Nephron (organoid): ENCODE measurements around the gene TSPOAP1.

Experiments used
- H3K27ac Mint-ChIP-seq, 3 experiments: 2 replicates each; pipeline ENCODE4 v1.8.0; 2020; ENCODE audit warnings: mixed read lengths in 3 of 3, mild to moderate bottlenecking in 2 of 3, moderate library complexity in 1 of 3
- H3K27me3 Mint-ChIP-seq: 2 replicates; pipeline ENCODE4 v1.8.0; 2021; ENCODE audit warnings: low read depth, mild to moderate bottlenecking, moderate library complexity, mixed read lengths
- H3K36me3 Mint-ChIP-seq: 2 replicates; pipeline ENCODE4 v1.8.0; 2020; ENCODE audit warnings: low read depth, mixed read lengths
- H3K4me1 Mint-ChIP-seq: 2 replicates; pipeline ENCODE4 v1.8.0; 2020; ENCODE audit warnings: mixed read lengths
- H3K4me3 Mint-ChIP-seq, 3 experiments: 2 replicates each; pipeline ENCODE4 v1.8.0; 2020; ENCODE audit warnings: mild to moderate bottlenecking in 3 of 3, mixed read lengths in 3 of 3, moderate library complexity in 2 of 3
- H3K9me3 Mint-ChIP-seq: 2 replicates; pipeline ENCODE4 v1.8.0; 2020; ENCODE audit warnings: mixed read lengths
- CTCF ChIP-seq, 3 experiments: fragments of 200-600 bp; sonication (generic); IDR thresholded peaks; one replicate each; pipeline ENCODE4 v1.5.0; 2021; ENCODE audit warnings: antibody characterized with exemption in 3 of 3; ENCODE audit not compliant: unreplicated experiment in 3 of 3

TSPOAP1 gene

GRCh38 chr17:58329035-58329809, 627 bp upstream of the TSPOAP1 start:
- H3K4me1 Mint-ChIP-seq: peaks cover 23% of the 10 kb centered on the region
- H3K27me3 Mint-ChIP-seq: no peaks in the 10 kb centered on the region
- H3K27ac Mint-ChIP-seq: no peak overlapping the region
- no peaks in the 10 kb centered on the region for H3K9me3 Mint-ChIP-seq
- no peak for TF ChIP-seq CTCF (IDR thresholded peaks at IDR 0.05; ENCODE audit: unreplicated experiment in 3 of 3)
- H3K36me3 Mint-ChIP-seq: no peaks in the 10 kb centered on the region
- peak overlapping the region; percentile 65 to 72 (median 67) for H3K4me3 Mint-ChIP-seq

GRCh38 chr17:58327363-58328194, 1.0 kb downstream of the TSPOAP1 start:
- Mint-ChIP-seq H3K9me3 (no peaks in the 10 kb centered on the region), H3K27ac (peak overlapping the region in 2 of 3 experiments; percentile 26 to 36), H3K4me3 (peak overlapping the region; percentile 45 to 72 (median 67)), H3K4me1 (peaks cover 23% of the 10 kb centered on the region), H3K27me3 (peaks cover 4% of the 10 kb centered on the region), H3K36me3 (no peaks in the 10 kb centered on the region)
- TF ChIP-seq CTCF (IDR thresholded peaks at IDR 0.05; ENCODE audit: unreplicated experiment in 3 of 3): no peak

GRCh38 chr17:58326609-58327362, 1.8 kb downstream of the TSPOAP1 start:
- Mint-ChIP-seq H3K27me3 (peaks cover 12% of the 10 kb centered on the region), H3K4me3 (peak overlapping the region; percentile 38 to 82 (median 39)), H3K27ac (no peak overlapping the region), H3K9me3 (no peaks in the 10 kb centered on the region), H3K4me1 (peaks cover 23% of the 10 kb centered on the region), H3K36me3 (peaks cover 1% of the 10 kb centered on the region)
- no peak for TF ChIP-seq CTCF (IDR thresholded peaks at IDR 0.05; ENCODE audit: unreplicated experiment in 3 of 3)

- Mint-ChIP-seq H3K27ac (peak overlapping the region; percentile 30 to 41 (median 34)), H3K27me3 (peaks cover 12% of the 10 kb centered on the region), H3K9me3 (no peaks in the 10 kb centered on the region), H3K4me1 (peaks cover 23% of the 10 kb centered on the region), H3K4me3 (peak overlapping the region; percentile 71 to 85 (median 82)), H3K36me3 (peaks cover 5% of the 10 kb centered on the region)
- TF ChIP-seq CTCF (IDR thresholded peaks at IDR 0.05; ENCODE audit: unreplicated experiment in 3 of 3): no peak
Measured at GRCh38 chr17:58325976-58326468, 2.6 kb downstream of the TSPOAP1 start.

GRCh38 chr17:58325289-58325726, 3.3 kb downstream of the TSPOAP1 start:
- peak overlapping the region; percentile 82 to 85 (median 85) for H3K4me3 Mint-ChIP-seq

More at GRCh38 chr17:58325289-58325726, 3.3 kb downstream of the TSPOAP1 start:
- H3K9me3 Mint-ChIP-seq: no peaks in the 10 kb centered on the region
- H3K27ac Mint-ChIP-seq: peak overlapping the region; percentile 69 to 89 (median 83)
- TF ChIP-seq CTCF (IDR thresholded peaks at IDR 0.05; ENCODE audit: unreplicated experiment in 3 of 3): no peak
- H3K27me3 Mint-ChIP-seq: peaks cover 12% of the 10 kb centered on the region
- peaks cover 5% of the 10 kb centered on the region for H3K36me3 Mint-ChIP-seq
- H3K4me1 Mint-ChIP-seq: peaks cover 23% of the 10 kb centered on the region
